OCI-LY7 (cell line): ENCODE data around the gene TGFB1.

Experiments used
- EZH2phosphoT487 ChIP-seq: fragments of 200-600 bp; sonication (generic); IDR thresholded peaks from 2 replicates; pipeline ENCODE4 v1.6.1; 2018; ENCODE audit warnings: low read depth, borderline replicate concordance, mild to moderate bottlenecking, mixed run types, antibody characterized with exemption, low read length, moderate library complexity, mixed read lengths
- TF ChIP-seq, protein P1 (sequence below): fragments of 200-600 bp; sonication (generic); conservative IDR thresholded peaks from 2 replicates; pipeline ENCODE4 v1.5.1; 2014; ENCODE audit warnings: mild to moderate bottlenecking, antibody characterized with exemption, low read length, moderate library complexity, mixed read lengths

DNA sequence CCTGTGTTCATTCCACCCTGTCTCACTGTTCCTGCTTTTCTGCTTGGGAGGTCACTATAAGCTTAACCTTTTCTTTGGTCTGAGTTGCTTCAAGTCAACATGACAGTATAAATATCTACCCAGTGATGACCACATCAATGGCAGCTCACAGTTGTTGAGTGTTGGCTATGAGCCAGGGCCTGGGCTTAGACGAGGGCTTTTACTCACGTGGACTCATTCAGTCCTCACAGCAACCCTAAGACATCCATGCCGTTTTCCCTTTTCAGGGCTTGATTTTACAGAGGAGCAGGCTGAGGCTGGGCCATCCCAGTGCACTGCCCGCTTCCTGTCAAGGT, 54.0 kb downstream of the TGFB1 start:
- TF ChIP-seq, protein P1, sequence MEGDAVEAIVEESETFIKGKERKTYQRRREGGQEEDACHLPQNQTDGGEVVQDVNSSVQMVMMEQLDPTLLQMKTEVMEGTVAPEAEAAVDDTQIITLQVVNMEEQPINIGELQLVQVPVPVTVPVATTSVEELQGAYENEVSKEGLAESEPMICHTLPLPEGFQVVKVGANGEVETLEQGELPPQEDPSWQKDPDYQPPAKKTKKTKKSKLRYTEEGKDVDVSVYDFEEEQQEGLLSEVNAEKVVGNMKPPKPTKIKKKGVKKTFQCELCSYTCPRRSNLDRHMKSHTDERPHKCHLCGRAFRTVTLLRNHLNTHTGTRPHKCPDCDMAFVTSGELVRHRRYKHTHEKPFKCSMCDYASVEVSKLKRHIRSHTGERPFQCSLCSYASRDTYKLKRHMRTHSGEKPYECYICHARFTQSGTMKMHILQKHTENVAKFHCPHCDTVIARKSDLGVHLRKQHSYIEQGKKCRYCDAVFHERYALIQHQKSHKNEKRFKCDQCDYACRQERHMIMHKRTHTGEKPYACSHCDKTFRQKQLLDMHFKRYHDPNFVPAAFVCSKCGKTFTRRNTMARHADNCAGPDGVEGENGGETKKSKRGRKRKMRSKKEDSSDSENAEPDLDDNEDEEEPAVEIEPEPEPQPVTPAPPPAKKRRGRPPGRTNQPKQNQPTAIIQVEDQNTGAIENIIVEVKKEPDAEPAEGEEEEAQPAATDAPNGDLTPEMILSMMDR = no peak
- TF ChIP-seq EZH2phosphoT487 = no peak
